Lung microvascular endothelial cell (primary cell): ENCODE measurements around the gene SMR3B. TPM values are rescaled to one million over a fixed set of nuclear protein-coding genes. Genes with fewer than 3 reads are reported as not detected.

Experiments used
- DNase-seq, 2 donors: peaks; one replicate each; pipeline versions ENCODE4 v3.0.0 to v3.0.0-alpha.2; 2010; ENCODE audit warnings: low read depth in 2 of 2
- total RNA-seq: library from RNA; depleted of rRNA; stranded (reverse); fragments of >200 nt; gene quantifications from 2 replicates; pipeline ENCODE4 v1.2.1, GENCODE V29; 2014

SMR3B gene
- not detected in 2 replicates for total RNA-seq

DNA sequence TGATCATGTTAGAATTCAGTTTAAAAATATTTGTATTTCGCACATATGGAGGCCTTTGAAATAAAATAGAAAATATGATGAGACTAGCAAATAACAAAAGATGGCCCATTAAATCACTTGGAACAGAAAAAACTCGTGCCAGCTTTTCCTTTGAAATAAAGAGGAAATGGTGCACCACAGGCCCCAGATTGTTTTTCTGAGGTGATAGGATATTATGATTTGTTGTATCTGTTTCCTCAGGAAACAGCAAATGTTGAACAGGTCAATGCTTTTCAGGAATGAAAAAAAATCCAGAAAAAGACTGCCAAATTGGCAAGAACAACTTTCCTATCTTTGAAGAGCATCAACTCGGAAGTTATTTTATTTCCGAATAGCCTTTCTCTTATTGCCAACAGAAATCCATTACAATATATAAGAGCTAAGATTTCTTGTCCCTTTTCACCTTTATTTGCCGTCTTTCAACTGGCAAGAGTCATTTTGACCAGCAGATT is at the start of gene SMR3B:
SMR3B (plus strand) TSS at position 441 of the 491 bp plus-strand sequence. CDS start 1,380 bp downstream, outside the sequence.
- peak; percentile 1 to 64 for DNase-seq

DNA sequence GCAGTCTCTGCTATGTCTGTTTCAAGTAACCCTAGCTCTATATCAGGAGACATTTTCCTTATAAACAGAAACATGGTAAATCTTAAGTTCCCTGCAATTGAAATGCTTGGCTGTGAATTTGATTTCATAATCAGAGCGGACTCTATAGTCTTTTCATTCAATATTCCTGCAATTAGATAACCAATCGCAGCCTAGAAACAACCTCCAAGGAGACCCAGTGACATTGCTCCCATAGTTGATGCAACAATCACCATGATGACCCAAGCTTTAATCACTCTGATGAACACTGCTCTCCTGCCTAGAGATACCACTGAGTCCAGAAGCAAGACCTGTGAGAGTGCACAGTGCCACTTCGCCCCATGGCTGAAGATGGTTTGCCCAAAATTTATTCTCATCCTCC is 48.2 kb upstream of the SMR3B start, which contains the start of gene CABS1:
CABS1 (plus strand) TSS at position 301 of the 400 bp plus-strand sequence; CDS start at position 360, 59 bp downstream.
- DNase-seq, result no peak

DNA sequence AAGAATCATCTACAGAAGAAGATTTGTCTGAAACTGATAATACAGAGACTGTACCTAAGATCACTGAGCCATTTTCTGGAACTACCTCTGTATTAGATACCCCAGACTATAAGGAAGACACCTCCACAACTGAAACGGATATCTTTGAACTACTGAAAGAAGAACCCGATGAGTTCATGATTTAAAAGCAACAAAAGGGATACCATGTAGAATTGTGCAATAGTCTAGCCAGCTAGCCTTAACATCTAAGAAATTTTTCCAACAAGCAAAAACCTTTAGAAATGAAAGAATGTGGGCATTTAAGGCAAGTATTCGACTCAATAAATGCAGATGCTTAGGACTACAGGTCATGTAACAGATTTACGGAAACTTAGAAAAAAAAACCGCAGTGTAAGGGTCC is 46.9 kb upstream of the SMR3B start:
- no peak for DNase-seq

DNA sequence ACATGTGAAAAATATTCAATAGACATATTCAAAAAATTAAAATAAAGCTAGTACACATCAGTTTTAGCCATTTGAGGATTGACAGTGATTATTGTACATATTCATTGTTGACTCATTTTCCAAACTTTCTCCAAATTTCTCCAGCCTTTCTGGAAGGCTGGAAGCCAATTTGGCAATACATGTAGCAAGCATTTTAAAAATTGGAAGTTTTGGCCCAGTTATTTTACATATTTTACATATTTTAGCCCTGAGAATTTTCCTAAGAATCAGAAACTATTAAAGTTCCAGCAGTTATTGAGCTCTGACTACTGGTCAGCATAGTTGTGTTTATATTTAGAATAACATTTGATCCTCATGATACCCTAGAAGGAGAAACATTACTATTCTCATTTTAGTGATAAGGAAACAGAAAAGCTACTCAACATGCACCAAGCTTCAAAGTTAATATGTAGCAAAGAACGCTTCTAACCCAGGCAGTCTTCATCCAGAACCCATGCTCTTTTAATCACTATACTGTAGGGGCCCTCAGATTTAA is 45.0 kb upstream of the SMR3B start:
- DNase-seq, result no peak

DNA sequence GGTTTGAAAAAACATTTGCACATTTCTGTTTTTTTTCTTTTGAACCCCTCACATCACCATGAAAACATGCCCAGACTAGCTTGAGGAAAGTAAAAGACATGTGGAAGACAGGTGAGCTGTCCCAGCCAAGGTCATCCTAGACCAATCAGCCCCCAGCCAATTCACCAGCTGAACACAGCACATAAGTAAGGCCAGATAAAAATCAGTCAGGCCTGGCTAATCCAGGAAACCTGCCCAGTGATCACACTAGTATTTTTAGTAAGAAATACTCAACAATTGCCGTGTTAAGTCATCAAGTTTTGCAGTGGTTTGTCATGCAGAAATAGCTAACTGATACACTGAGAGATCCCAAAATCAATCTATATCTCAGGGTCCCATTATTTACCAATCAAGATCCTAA is 26.7 kb upstream of the SMR3B start:
- DNase-seq, result no peak

DNA sequence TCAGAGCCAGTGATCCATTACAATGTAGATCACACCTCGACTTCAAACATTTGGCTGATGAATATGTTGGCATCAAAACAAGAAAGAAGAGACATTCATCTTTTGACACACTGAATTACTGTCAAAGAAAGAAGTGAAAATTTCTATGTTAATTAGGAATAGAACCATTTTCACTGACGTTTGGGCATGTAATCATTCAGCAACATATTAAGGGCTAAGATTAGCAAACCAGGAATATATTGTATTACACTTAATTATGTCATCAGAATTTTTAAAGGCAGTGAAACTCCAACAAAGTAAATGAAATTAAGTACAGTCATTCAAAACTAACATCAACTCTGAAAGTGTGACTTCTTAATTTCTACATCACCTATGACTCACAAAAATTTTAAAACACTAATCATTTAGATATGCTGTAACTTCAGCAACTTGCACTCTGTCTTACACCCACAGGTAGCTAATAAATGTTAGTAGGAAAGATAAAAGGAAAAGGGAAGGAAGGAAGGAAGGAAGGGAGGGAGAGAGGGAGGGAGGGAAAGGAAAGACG is 23.7 kb upstream of the SMR3B start:
- no peak for DNase-seq

DNA sequence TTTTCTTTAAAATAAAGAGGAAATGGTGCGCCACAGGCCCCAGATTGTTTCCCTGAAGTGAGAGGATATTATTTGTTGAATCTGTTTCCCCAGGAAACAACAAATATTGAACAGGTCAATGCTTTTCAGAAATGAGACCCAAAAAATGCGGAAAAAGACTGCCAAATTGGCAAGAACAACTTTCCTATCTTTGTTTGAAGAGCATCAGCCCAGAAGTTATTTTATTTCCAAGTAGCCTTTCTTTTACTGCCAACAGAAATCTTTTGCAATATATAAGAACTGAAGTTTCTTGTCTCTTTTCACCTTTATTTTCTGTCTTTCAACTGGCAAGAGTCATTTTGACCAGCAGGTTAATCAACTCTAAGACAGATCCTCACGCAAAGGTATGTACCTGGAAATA is 22.5 kb upstream of the SMR3B start, which contains the start of gene SMR3A:
SMR3A (plus strand) TSS at position 301 of the 400 bp plus-strand sequence. CDS start 1,356 bp downstream, outside the sequence.
- DNase-seq, result no peak

DNA sequence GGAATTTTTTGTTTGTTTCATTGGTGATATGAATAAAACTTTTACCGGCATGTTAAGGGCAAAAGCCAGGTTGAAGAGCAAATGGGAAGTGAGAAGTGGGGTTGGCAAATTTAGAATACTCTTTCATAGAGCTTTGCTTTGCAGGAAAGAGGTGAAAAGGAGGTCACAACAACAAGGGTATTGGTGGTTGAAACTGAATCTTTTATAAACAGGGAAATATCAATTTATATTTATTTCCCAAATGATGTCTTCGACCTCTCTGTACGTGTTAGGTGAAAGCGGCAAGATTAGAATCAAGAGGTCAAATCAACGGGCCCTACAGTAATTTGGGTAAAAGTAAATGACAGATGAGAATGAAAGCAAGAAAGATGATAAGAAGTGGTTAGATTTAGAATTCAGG is 18.9 kb upstream of the SMR3B start:
- no peak for DNase-seq

DNA sequence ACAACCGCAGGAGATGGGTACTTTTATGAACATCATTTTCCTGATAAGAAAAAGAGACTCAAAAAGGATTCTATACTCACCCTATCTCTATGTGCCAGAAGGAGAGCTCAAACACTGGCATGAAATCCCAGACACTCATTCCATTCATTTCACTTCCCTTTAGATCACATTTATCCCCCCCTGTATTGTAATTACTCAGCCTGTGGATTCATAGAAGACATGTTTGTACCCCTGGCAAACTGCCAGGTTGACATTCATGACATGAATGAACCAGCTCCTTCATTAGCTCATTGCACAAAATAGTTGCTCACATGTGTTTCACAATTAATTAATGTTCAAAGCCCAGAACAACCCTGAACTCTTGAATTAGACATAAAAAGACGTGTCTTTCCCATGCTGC is 17.5 kb upstream of the SMR3B start:
- DNase-seq, result no peak

DNA sequence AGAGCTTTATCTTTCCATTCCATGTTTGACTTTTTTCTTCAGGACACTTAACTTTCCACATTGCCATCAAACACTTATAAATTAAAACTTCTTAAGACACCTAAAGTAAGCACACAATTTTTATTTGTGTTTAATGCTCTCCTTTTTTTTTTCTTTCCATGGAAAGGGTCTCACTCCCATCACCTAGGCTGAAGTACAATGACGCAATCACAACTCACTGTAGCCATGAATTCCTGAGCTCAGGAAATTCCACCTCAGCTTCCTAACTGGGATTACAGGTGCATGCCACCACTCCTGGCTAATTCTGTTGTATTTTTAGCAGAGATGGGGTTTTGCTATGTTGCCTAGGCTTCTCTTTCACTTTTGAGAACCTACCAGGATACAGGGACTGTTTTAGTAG is 15.1 kb upstream of the SMR3B start:
- no peak for DNase-seq

DNA sequence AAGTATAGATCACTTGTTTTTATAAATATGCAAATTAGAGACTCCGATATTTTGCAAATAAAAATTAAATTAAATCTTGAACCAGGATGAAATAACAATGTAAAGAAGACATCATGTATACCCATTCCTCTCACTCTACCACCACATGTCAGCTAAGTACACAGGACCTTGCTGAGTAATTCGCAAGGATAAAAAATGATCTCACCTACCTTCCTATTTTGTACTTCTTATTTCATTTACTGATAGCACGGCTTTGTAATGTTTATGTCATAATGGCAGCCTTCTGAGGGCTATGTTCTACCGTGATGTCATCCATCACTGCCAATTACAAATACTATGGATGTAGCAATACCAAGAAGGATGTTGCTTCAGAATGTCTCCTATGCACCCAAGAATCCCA is 10.9 kb upstream of the SMR3B start:
- no peak for DNase-seq

DNA sequence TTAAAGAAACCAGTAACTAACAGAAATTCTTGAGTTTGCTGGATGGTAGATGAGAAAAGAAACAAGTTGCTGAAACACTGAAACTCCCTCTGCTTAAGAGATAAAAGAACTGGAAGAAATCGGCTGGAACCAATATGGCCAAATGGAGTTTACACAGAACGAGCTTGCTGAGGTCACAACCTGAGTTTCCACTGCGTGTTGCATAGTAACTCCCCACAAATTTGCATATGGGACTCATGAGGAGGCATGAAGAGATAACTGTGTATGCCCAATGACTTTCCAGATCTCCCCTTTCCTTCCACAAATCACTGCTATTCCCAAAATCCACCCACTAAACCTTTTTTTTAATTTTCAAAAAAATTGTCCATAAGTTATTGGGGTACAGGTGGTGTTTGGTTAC is 10.2 kb upstream of the SMR3B start:
- DNase-seq, result no peak

DNA sequence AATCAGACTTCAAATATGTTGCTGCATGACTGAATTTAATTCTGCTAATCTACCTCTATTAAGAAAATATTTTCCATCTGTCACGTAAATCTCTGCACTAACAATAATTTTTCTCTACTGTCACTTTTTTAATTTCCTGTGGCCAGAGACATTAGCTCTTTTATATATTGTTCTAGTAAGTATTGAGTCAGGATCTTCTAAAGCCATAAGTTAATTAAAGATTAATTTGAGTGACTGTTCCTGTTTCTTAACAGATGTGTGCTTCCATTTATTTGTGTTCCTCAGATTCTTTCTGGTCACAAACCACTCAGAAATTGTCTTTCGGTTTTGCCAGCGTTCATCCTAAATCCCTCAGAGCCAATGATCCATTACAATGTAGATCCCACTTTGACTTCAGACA is 2.4 kb upstream of the SMR3B start:
- no peak for DNase-seq

DNA sequence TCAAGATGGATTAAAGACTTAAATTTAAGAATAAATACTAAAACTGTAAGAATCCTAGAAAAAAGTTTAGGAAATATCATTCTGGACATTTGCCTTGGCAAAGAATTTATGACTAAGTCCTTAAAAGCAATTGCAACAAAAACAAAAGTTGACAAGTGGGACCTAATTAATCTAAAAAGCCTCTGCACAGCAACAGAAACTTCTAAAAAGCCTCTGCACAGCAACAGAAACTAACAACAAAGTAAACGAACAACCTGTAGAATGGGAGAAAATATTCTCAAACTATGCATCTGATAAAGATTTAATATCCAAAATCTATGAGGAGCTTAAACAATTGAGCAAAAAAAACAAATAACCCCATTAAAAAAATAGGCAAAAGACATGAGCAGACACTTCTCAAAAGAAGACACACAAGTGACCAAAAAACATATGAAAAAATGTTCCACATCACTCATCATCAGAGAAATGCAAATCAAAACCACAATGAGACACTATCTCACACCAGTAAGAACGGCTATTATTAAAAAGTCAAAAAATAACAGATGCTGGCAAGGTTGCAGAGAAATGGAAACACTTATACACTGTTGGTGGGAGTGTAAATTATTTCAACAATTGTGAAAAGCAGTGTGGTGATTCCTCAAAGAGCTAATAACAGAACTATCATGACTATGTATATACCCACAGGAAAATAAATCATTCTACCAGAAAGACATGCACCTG is 9.3 kb downstream of the SMR3B start:
- DNase-seq, result no peak

DNA sequence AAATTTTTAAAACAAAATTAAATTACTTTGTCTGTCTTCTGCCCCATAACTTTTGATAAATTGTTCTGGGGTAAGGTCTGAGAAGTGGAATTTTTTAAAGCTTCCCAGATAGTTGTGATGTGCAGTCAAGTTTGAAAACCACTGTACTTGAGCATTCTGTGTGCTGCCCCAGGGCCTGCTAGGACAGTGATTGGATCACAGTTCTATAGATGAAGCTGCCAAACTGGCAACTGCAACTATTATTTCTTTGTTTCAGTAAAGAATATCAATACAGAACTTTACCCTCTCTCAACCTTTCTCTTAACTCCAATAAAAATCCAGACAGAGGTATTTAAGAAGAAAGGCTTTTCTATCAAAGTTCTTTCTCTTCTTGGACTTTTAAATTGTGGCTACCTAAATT is 14.6 kb downstream of the SMR3B start, which contains the start of gene OPRPN:
OPRPN (plus strand) TSS at position 361 of the 400 bp plus-strand sequence. CDS start 1,346 bp downstream, outside the sequence.
- no peak for DNase-seq

DNA sequence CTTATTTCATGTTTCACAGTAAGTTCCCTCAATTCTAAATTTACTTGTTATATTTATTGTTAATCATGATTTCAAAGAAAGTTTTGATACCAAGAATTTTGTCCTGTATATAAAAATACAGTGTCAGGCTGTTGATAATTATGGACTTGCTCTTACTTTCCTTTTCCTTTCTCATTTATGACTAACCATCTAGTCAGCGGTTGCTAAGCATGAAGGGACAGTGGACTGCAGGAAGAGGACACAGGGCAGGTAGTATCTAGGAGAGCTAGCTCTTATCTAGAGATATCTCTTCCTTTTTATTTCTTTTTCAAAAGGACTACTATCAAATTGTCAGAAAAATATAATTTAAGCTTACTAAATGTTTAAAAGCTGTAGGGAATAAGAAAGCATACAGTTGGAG is 16.4 kb downstream of the SMR3B start:
- no peak for DNase-seq

DNA sequence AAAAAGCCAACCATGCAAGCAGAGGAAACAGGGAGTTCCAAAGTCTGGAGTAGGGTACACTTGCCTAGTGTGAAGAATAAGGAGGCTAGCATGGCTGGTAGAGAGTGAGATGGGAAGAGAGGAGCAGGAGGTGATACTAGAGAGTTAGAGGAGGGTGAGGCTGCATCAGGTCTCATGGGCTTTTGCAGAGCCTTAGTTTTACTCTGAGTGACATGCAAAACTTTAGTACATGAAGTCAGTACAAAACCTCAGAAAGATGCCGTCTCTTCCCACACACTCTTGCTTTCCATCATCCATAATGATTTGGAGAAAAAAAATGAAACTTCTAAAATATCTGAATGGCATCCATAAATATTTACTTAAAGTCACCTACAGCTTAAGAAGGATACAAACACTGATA is 19.8 kb downstream of the SMR3B start:
- DNase-seq, result no peak

DNA sequence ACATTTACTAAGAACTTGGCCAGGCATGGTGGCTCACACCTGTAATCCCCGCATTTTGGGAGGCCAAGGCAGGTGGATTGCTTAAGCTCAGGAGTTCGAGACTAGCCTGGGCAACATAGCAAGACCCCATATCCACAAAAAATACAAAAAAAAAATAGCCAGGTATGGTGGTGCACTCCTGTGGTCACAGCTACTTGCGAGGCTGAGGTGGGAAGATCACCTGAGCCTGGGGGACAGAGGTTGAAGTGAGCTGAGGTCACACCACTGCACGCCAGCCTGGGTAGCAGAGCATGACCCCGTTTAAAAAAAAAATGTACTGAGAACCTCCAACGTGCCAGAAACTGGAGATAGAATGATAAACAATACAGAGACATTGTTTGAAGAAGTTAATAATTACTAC is 22.8 kb downstream of the SMR3B start:
- DNase-seq, result no peak

DNA sequence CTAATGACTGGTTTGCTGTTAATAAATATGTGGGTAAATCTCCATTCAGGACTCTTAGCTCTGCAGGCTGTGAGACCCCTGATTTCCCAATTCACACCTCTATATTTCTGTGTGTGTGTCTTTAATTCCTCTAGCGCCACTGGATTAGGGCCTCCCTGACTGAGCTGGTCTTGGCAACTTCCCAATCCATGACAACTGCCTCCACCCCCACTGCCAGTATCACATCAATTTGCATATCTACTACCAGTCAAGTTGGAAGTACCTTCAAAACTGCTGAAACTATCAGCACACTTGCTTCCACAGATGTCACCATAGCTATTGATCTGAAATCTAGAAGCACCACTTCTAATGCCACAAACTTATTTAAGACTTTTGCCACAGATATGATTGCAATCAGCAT is 42.4 kb downstream of the SMR3B start:
- DNase-seq, result no peak

DNA sequence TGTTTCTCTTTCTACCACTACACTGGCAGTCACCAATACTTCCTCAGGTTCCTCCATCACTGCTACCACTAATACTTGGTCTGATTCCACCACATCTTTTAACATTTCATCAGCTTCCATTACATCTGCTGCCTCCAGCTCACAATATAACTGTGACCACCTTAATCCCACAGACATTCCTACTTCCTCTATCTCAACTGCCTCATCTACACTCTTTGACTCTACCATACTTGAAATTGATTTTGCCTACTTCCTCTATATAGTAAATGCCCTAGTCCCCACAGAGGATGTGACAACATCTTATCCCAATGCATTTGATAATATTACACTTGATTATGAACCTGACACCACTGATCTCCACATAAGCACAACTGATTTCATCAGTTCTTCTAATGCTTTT is 43.9 kb downstream of the SMR3B start:
- DNase-seq, result no peak

DNA sequence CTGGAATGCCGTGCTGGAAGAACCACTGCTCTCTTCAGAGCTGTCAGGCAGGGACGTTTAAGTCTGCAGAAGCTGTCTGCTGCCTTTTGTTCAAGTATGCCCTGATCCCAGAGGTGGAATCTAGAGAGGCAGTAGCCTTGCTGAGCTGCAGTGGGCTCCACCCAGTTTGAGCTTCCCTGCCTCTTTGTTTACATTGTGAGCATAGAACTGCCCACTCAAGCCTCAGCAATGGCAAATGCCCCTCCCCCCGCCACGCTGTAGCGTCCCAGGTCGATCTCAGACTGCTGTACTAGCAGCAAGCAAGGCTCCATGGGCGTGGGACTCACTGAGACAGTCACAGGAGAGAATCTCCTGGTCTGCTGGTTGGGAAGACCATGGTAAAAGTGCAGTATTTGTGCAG is 54.3 kb downstream of the SMR3B start:
- no peak for DNase-seq
